GM21423 (cell line): ENCODE measurements around the gene OR12D1.
"Not testable (repeated sequence)": the region's sequence is repeated elsewhere in the genome, so short reads cannot be mapped to it uniquely, and the experiment has no call there.

Source experiments
- ATAC-seq: cut with Tn5 transposase; IDR thresholded peaks from one replicate; pipeline ENCODE4 v1.9.1; 2021; ENCODE audit warnings: mild to moderate bottlenecking, moderate library complexity; ENCODE audit not compliant: unreplicated experiment

The OR12D1 gene

GRCh38 chr6:29414588-29414987, at the start of gene OR12D1:
OR12D1 (plus strand) TSS chr6:29414928.
- no peak for ATAC-seq

GRCh38 chr6:29368765-29369164, 46.0 kb upstream of the OR12D1 start, which contains the start of gene OR5V1:
OR5V1 (minus strand) TSS chr6:29368865; CDS start chr6:29356195, 12,670 bp downstream.
- ATAC-seq, result no peak

GRCh38 chr6:29375191-29375590, 39.5 kb upstream of the OR12D1 start, which contains the start of gene OR12D3:
OR12D3 (minus strand) TSS chr6:29375291; CDS start chr6:29375287, 4 bp downstream.
- no peak for ATAC-seq

GRCh38 chr6:29376003-29376402, 38.7 kb upstream of the OR12D1 start:
- ATAC-seq, result no peak

GRCh38 chr6:29388533-29388932, 26.2 kb upstream of the OR12D1 start:
- no peak for ATAC-seq

- ATAC-seq, result no peak
Observed at GRCh38 chr6:29395331-29395730, 19.4 kb upstream of the OR12D1 start, which contains the start of gene OR12D2. OR12D2 (plus strand) TSS chr6:29395631; CDS start chr6:29396700, 1,069 bp downstream.

- no peak for ATAC-seq
Observed at GRCh38 chr6:29399525-29399924, 15.2 kb upstream of the OR12D1 start.

GRCh38 chr6:29403801-29404200, 10.9 kb upstream of the OR12D1 start:
- no peak for ATAC-seq

GRCh38 chr6:29419516-29419915, 4.8 kb downstream of the OR12D1 start:
- ATAC-seq, result no peak

GRCh38 chr6:29424168-29424567, 9.4 kb downstream of the OR12D1 start:
- no peak for ATAC-seq

- no peak for ATAC-seq
Observed at GRCh38 chr6:29424575-29424974, 9.8 kb downstream of the OR12D1 start.

GRCh38 chr6:29425075-29425474, 10.3 kb downstream of the OR12D1 start:
- no peak for ATAC-seq

- ATAC-seq, result no peak
Observed at GRCh38 chr6:29426654-29427053, 11.9 kb downstream of the OR12D1 start.

GRCh38 chr6:29436730-29437129, 22.0 kb downstream of the OR12D1 start:
- not testable (repeated sequence) for ATAC-seq

GRCh38 chr6:29439006-29439405, 24.3 kb downstream of the OR12D1 start, which contains the start of gene OR10C1:
OR10C1 (plus strand) TSS chr6:29439306; CDS start chr6:29440016, 710 bp downstream.
- no peak for ATAC-seq

- no peak for ATAC-seq
Observed at GRCh38 chr6:29442719-29443118, 28.0 kb downstream of the OR12D1 start.

- not testable (repeated sequence) for ATAC-seq
Observed at GRCh38 chr6:29444031-29444430, 29.3 kb downstream of the OR12D1 start.

GRCh38 chr6:29447670-29448069, 32.9 kb downstream of the OR12D1 start:
- no peak for ATAC-seq

GRCh38 chr6:29451471-29452193, 36.9 kb downstream of the OR12D1 start:
- no peak for ATAC-seq

GRCh38 chr6:29456971-29457370, 42.2 kb downstream of the OR12D1 start, which contains the start of the genes OR11A1 and OR2H1:
OR11A1 (minus strand) TSS chr6:29457071; CDS start chr6:29427641, 29,430 bp downstream.
OR2H1 (plus strand) TSS chr6:29457155; CDS start chr6:29461770, 4,615 bp downstream.
- no peak for ATAC-seq

GRCh38 chr6:29461021-29461814, 46.5 kb downstream of the OR12D1 start:
- no peak for ATAC-seq
